HL-60 (cell line): ENCODE results near the gene LY86.

ENCODE experiments used
- POLR2AphosphoS5 ChIP-seq: IDR thresholded peaks from 2 replicates; pipeline ENCODE4 v1.6.1; 2012; ENCODE audit warnings: low read depth
- TF ChIP-seq, protein P1 (sequence below): IDR thresholded peaks from one replicate; pipeline ENCODE4 v1.5.1; 2011; ENCODE audit warnings: low read length, control low read depth, inconsistent platforms; ENCODE audit not compliant: insufficient read depth

DNA sequence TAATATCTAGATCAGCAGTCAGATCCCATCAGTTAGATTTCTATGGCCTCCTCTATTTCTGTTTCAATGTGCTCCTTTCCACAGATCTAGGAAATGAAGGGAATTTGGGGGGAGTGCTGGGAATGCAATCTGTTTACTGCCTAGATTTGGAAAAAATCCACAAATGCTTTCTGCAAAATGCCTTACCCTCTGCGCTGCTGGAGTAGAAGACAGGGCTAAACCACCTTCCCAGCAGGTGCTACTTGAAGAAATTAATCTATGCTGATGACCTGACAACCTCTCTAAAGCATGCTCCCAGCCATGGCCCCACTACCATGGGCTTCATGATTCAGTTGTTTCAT, 46.2 kb downstream of the LY86 start:
- TF ChIP-seq, protein P1, sequence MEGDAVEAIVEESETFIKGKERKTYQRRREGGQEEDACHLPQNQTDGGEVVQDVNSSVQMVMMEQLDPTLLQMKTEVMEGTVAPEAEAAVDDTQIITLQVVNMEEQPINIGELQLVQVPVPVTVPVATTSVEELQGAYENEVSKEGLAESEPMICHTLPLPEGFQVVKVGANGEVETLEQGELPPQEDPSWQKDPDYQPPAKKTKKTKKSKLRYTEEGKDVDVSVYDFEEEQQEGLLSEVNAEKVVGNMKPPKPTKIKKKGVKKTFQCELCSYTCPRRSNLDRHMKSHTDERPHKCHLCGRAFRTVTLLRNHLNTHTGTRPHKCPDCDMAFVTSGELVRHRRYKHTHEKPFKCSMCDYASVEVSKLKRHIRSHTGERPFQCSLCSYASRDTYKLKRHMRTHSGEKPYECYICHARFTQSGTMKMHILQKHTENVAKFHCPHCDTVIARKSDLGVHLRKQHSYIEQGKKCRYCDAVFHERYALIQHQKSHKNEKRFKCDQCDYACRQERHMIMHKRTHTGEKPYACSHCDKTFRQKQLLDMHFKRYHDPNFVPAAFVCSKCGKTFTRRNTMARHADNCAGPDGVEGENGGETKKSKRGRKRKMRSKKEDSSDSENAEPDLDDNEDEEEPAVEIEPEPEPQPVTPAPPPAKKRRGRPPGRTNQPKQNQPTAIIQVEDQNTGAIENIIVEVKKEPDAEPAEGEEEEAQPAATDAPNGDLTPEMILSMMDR = no peak
- no peak for TF ChIP-seq POLR2AphosphoS5
